ENCODE data around the gene FMO5. TPM values are rescaled to one million over a fixed set of nuclear protein-coding genes. Genes with fewer than 3 reads are reported as not detected.

FMO5 gene
- total RNA-seq, 1 experiment from 2014 or later, result 2.0 TPM

GRCh38 chr1:147207192-147207591 is 17.9 kb downstream of the FMO5 start:
- DNase-seq, result no peak
- no peak for TF ChIP-seq CTCF (IDR thresholded peaks at IDR 0.05; ENCODE audit: insufficient read depth in 1 of 2, low read depth in 1 of 2, low read length in 1 of 2, severe bottlenecking in 1 of 2, unreplicated experiment in 1 of 2)
- POLR2A ChIA-PET, result no interaction called here
- H3K4me1 ChIP-seq, result peaks cover 25% of the 10 kb centered on the region
- intact Hi-C loops (cut with micrococcal nuclease; ENCODE audit: unreplicated experiment), result no loop called here
- peaks cover 2% of the 10 kb centered on the region; the same call in 1 of the 2 replicates for H3K36me3 ChIP-seq (ENCODE audit: control insufficient read depth, insufficient read depth, low read length)
- Mint-ChIP-seq H3K27ac (ENCODE audit: unreplicated experiment) (no peak overlapping the region), H3K4me3 (ENCODE audit: unreplicated experiment) (no peak overlapping the region), H3K36me3 (ENCODE audit: insufficient read depth, unreplicated experiment) (no peaks in the 10 kb centered on the region), H3K4me1 (ENCODE audit: low read depth, unreplicated experiment) (peaks cover 7% of the 10 kb centered on the region), H3K27me3 (ENCODE audit: insufficient read depth, unreplicated experiment) (no peaks in the 10 kb centered on the region), H3K9me3 (ENCODE audit: unreplicated experiment) (no peaks in the 10 kb centered on the region)
- H3K9me3 ChIP-seq, result no peaks in the 10 kb centered on the region
- CTCF ChIA-PET, result no interaction called here
- H3K27me3 ChIP-seq (replicated peaks; ENCODE audit: control insufficient read depth, insufficient read depth, low read length), result no peaks in the 10 kb centered on the region
- no peak overlapping the region for H3K4me3 ChIP-seq (ENCODE audit: low read depth, low read length)
- no TSS peak for BruUV-seq (replicated peaks)

GRCh38 chr1:147204080-147204479 is 21.1 kb downstream of the FMO5 start:
- no peak overlapping the region for H3K4me3 ChIP-seq (ENCODE audit: low read depth, low read length)
- no TSS peak for BruUV-seq (replicated peaks)
- CTCF ChIA-PET, result no interaction called here
- Mint-ChIP-seq H3K27ac (ENCODE audit: unreplicated experiment) (no peak overlapping the region), H3K9me3 (ENCODE audit: unreplicated experiment) (no peaks in the 10 kb centered on the region), H3K4me1 (ENCODE audit: low read depth, unreplicated experiment) (no peaks in the 10 kb centered on the region), H3K36me3 (ENCODE audit: insufficient read depth, unreplicated experiment) (no peaks in the 10 kb centered on the region), H3K4me3 (ENCODE audit: unreplicated experiment) (no peak overlapping the region), H3K27me3 (ENCODE audit: insufficient read depth, unreplicated experiment) (no peaks in the 10 kb centered on the region)
- POLR2A ChIA-PET, result no interaction called here
- intact Hi-C loops (cut with micrococcal nuclease; ENCODE audit: unreplicated experiment), result no loop called here
- no peaks in the 10 kb centered on the region for H3K27me3 ChIP-seq (replicated peaks; ENCODE audit: control insufficient read depth, insufficient read depth, low read length)
- H3K9me3 ChIP-seq, result no peaks in the 10 kb centered on the region
- no peak for TF ChIP-seq CTCF (IDR thresholded peaks at IDR 0.05; ENCODE audit: insufficient read depth in 1 of 2, low read depth in 1 of 2, low read length in 1 of 2, severe bottlenecking in 1 of 2, unreplicated experiment in 1 of 2)
- H3K4me1 ChIP-seq, result no peaks in the 10 kb centered on the region
- DNase-seq, result no peak
- no peaks in the 10 kb centered on the region for H3K36me3 ChIP-seq (ENCODE audit: control insufficient read depth, insufficient read depth, low read length)

GRCh38 chr1:147202576-147202975 is 22.6 kb downstream of the FMO5 start:
- Histone ChIP-seq H3K9me3 (no peaks in the 10 kb centered on the region), H3K4me1 (no peaks in the 10 kb centered on the region), H3K36me3 (ENCODE audit: control insufficient read depth, insufficient read depth, low read length) (no peaks in the 10 kb centered on the region), H3K27me3 (replicated peaks; ENCODE audit: control insufficient read depth, insufficient read depth, low read length) (no peaks in the 10 kb centered on the region), H3K4me3 (ENCODE audit: low read depth, low read length) (no peak overlapping the region)
- ChIA-PET POLR2A (no interaction called here), CTCF (no interaction called here)
- H3K27ac Mint-ChIP-seq (ENCODE audit: unreplicated experiment), result no peak overlapping the region
- H3K9me3 Mint-ChIP-seq (ENCODE audit: unreplicated experiment), result no peaks in the 10 kb centered on the region
- no peak overlapping the region for H3K4me3 Mint-ChIP-seq (ENCODE audit: unreplicated experiment)
- no peak for TF ChIP-seq CTCF (IDR thresholded peaks at IDR 0.05; ENCODE audit: insufficient read depth in 1 of 2, low read depth in 1 of 2, low read length in 1 of 2, severe bottlenecking in 1 of 2, unreplicated experiment in 1 of 2)
- no TSS peak for BruUV-seq (replicated peaks)
- H3K27me3 Mint-ChIP-seq (ENCODE audit: insufficient read depth, unreplicated experiment), result no peaks in the 10 kb centered on the region
- no peaks in the 10 kb centered on the region for H3K36me3 Mint-ChIP-seq (ENCODE audit: insufficient read depth, unreplicated experiment)
- no peaks in the 10 kb centered on the region for H3K4me1 Mint-ChIP-seq (ENCODE audit: low read depth, unreplicated experiment)
- intact Hi-C loops (cut with micrococcal nuclease; ENCODE audit: unreplicated experiment), result no loop called here
- DNase-seq, result no peak

Measured in Caco-2 (cell line).